ENCODE measurements around the gene PUS1. TPM values are rescaled to one million over a fixed set of nuclear protein-coding genes. Genes with fewer than 3 reads are reported as not detected.
A peak's percentile ranks its signal among the peaks of the same experiment; 100 is the strongest.

PUS1 gene
- total RNA-seq, 2 experiments from 2014 or later = 116 to 118 TPM

GRCh38 chr12:131919051-131919347 is 10.1 kb upstream of the PUS1 start:
- Mint-ChIP-seq H3K36me3 (no peaks in the 10 kb centered on the region), H3K27me3 (no peaks in the 10 kb centered on the region), H3K4me3 (no peak overlapping the region), H3K4me1 (no peaks in the 10 kb centered on the region), H3K27ac (no peak overlapping the region), H3K9me3 (no peaks in the 10 kb centered on the region)
- no peak for DNase-seq

- Mint-ChIP-seq H3K9me3 (no peaks in the 10 kb centered on the region), H3K4me1 (peaks cover 2% of the 10 kb centered on the region), H3K36me3 (no peaks in the 10 kb centered on the region), H3K27me3 (no peaks in the 10 kb centered on the region), H3K27ac (no peak overlapping the region), H3K4me3 (no peak overlapping the region)
- no peak for DNase-seq
Observed at GRCh38 chr12:131919366-131920156, 9.5 kb upstream of the PUS1 start.

DNA sequence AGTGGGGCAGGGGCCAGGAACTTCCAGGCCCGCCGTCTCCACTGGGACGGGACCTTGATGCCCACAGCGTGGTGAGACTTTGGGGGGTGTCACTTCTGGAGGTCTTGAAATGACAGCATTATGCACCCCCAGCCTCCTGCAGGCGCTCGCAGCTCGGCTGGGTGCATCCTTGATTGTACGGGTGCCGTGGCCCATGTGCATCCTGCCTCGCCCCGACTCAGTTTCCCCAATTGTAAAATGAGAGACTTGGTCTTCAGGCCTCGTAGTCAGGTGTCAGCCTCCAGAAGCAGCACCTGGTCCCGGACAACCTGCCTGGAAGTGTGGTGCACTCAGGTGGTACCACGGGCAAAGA is 8.9 kb upstream of the PUS1 start:
- Mint-ChIP-seq H3K4me1 (peaks cover 4% of the 10 kb centered on the region), H3K27ac (no peak overlapping the region), H3K9me3 (no peaks in the 10 kb centered on the region), H3K4me3 (no peak overlapping the region), H3K27me3 (no peaks in the 10 kb centered on the region), H3K36me3 (no peaks in the 10 kb centered on the region)
- DNase-seq = no peak

- no peak overlapping the region for H3K27ac Mint-ChIP-seq
- peaks cover 4% of the 10 kb centered on the region for H3K4me1 Mint-ChIP-seq
- no peaks in the 10 kb centered on the region for H3K9me3 Mint-ChIP-seq
- H3K4me3 Mint-ChIP-seq = no peak overlapping the region
- H3K27me3 Mint-ChIP-seq = no peaks in the 10 kb centered on the region
- no peaks in the 10 kb centered on the region for H3K36me3 Mint-ChIP-seq
- no peak for DNase-seq
Observed at GRCh38 chr12:131920902-131921840, 7.9 kb upstream of the PUS1 start.

DNA sequence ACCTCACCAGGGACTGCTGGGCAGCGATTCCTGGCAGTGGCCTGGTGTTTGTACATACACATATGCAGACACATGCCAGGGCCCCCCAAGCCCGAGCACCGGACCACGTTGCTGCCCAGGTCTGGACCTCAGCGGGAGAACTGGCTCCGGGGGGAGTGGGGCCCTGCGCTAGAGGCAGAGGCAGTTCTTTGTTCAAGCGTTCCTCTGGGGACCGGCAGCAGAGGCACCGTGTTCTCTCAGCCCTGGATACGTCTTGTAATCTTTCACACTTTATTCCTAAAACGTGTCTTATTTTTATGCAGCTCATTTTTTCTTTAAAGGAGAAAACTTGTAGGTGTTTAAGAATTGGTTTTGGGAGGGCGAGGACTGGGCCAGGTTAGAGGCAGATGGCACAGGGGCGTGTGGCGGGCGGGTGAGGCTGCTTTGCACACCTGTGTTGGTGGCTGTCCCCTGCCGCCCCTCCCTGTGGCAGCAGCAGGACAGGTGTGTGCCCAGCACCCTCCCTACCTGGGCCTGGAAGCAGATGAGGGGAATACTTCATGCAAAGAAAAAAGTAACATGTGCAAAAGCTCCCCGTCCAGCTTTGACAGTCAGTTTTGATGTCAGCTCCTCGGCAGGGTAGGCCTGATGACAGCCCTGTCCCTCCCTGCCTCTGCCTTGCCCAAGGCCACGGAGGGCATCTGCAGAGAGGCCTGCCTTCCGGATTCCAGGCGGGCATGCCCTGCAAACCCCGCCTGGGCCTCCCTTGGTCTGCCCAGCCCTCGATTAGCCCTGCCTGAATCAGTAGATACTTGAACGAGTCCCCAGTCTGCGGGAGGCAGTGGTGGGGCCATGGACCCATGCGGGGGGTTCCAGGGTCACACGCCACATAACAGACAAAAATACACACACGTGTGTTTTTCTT is 7.0 kb upstream of the PUS1 start:
- no peak overlapping the region for H3K27ac Mint-ChIP-seq
- H3K9me3 Mint-ChIP-seq = no peaks in the 10 kb centered on the region
- no peaks in the 10 kb centered on the region for H3K27me3 Mint-ChIP-seq
- H3K4me3 Mint-ChIP-seq = no peak overlapping the region
- no peak for DNase-seq
- peaks cover 4% of the 10 kb centered on the region for H3K4me1 Mint-ChIP-seq
- no peaks in the 10 kb centered on the region for H3K36me3 Mint-ChIP-seq

DNA sequence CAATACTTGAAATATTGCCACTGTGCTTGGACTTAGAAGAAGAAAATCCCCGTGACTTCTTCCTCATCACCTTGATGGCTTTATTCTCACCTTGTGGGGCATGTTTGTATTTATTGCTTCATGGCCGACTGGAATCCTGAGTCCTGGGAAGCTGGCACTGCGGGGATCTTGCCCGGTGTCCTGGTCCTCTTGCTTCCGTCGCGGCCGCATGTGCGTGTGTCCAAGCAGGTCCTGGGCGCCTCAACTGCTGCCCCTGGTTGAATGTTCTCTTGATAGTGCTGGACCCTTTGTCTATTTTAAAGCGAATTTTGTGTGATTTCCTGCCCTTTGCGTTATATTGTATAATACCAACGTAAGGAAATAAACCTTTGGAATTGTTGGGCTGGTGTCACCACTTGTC is 6.3 kb upstream of the PUS1 start:
- no peaks in the 10 kb centered on the region for H3K27me3 Mint-ChIP-seq
- no peak overlapping the region for H3K27ac Mint-ChIP-seq

GRCh38 chr12:131923260-131923659 is 5.8 kb upstream of the PUS1 start:
- no peak for DNase-seq
- Mint-ChIP-seq H3K4me3 (no peak overlapping the region), H3K9me3 (no peaks in the 10 kb centered on the region), H3K27me3 (no peaks in the 10 kb centered on the region), H3K4me1 (peaks cover 6% of the 10 kb centered on the region), H3K27ac (no peak overlapping the region), H3K36me3 (no peaks in the 10 kb centered on the region)

More for the DNA sequence above, 6.3 kb upstream of the PUS1 start:
- no peak overlapping the region for H3K4me3 Mint-ChIP-seq
- no peaks in the 10 kb centered on the region for H3K9me3 Mint-ChIP-seq
- no peak for DNase-seq
- no peaks in the 10 kb centered on the region for H3K36me3 Mint-ChIP-seq
- peaks cover 4% of the 10 kb centered on the region for H3K4me1 Mint-ChIP-seq

GRCh38 chr12:131927110-131928079 is 1.7 kb upstream of the PUS1 start:
- H3K27me3 Mint-ChIP-seq = no peaks in the 10 kb centered on the region
- H3K4me3 Mint-ChIP-seq = peak overlapping the region; percentile 97
- H3K27ac Mint-ChIP-seq = no peak overlapping the region
- peaks cover 22% of the 10 kb centered on the region for H3K36me3 Mint-ChIP-seq
- H3K9me3 Mint-ChIP-seq = no peaks in the 10 kb centered on the region
- DNase-seq = no peak
- peaks cover 14% of the 10 kb centered on the region for H3K4me1 Mint-ChIP-seq

DNA sequence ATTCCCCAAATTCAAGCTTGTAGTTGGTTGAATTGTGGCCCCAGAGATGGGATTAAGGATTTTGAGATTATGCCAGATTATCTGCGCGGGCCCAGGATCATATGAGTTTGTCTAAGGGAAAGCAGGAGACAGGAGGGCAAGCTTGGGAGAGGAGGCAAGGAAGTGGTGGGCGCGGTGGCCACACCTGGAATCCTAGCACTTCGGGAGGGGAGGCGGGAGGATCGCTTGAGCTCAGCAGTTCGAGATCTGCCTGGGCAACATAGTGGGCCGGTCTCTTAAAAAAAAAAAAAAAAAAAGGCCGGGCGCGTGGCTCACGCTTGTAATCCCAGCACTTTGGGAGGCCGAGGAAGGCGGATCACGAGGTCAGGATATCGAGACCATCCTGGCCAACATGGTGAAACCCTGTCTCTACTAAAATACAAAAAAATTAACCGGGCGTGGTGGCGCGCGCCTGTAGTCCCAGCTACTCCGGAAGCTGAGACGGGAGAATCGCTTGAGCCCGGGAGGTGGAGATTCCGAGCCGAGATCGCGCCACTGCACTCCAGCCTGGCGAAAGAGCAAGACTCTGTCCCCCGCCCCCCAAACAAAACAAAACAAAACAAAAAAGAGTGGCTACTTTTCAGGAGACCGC is 881 bp upstream of the PUS1 start:
- DNase-seq = no peak

DNA sequence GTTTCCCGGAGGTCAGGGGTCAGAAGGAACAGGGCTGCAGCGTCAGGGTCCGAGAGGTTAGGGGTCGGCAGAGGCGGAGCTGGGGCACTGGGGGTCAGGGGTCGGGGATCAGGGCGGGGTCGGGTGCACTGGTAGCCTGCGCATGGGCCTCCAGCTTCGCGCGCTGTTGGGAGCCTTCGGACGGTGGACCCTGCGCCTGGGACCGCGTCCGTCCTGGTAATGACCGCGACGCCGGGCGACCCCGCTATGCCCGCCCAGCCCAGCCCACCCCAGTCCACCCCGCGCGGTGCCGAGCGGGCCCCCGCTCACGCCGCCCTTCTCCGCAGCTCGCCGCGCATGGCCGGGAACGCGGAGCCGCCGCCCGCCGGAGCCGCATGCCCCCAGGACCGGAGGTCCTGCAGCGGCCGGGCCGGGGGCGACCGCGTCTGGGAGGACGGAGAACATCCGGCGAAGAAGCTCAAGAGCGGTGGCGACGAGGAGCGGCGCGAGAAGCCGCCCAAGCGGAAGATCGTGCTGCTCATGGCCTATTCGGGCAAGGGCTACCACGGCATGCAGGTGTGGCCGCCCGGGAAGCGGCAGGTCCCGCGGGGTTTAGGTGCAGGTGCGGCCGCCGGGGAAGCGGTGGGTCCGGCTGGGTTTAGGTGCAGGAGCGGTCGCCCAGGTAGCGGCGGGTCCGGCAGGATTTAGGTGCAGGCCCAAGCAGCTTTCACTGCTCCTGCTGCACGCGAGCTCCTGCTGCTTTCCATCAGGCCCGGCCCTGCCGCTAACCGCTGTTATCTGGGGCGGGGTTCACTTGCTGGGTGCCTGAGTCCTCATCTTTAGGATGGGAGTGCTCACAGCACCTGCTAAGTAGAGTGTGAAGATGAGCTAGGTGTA is 743 bp downstream of the PUS1 start:
- no peaks in the 10 kb centered on the region for H3K27me3 Mint-ChIP-seq
- peaks cover 37% of the 10 kb centered on the region for H3K36me3 Mint-ChIP-seq
- peak overlapping the region; percentile 97 for H3K4me3 Mint-ChIP-seq
- peaks cover 13% of the 10 kb centered on the region for H3K4me1 Mint-ChIP-seq
- H3K27ac Mint-ChIP-seq = peak overlapping the region; percentile 96
- peak; percentile 47 for DNase-seq
- H3K9me3 Mint-ChIP-seq = no peaks in the 10 kb centered on the region

More for the DNA sequence above, 881 bp upstream of the PUS1 start:
- Mint-ChIP-seq H3K4me1 (peaks cover 16% of the 10 kb centered on the region), H3K27ac (peak overlapping the region; percentile 84), H3K27me3 (no peaks in the 10 kb centered on the region), H3K36me3 (peaks cover 28% of the 10 kb centered on the region), H3K4me3 (peak overlapping the region; percentile 97), H3K9me3 (no peaks in the 10 kb centered on the region)

- H3K27ac Mint-ChIP-seq = peak overlapping the region; percentile 82
- peaks cover 13% of the 10 kb centered on the region for H3K4me1 Mint-ChIP-seq
- no peaks in the 10 kb centered on the region for H3K9me3 Mint-ChIP-seq
- H3K4me3 Mint-ChIP-seq = peak overlapping the region; percentile 97
- peaks cover 37% of the 10 kb centered on the region for H3K36me3 Mint-ChIP-seq
- no peaks in the 10 kb centered on the region for H3K27me3 Mint-ChIP-seq
- DNase-seq = no peak
Observed at GRCh38 chr12:131930510-131930909, 1.4 kb downstream of the PUS1 start.

- H3K36me3 Mint-ChIP-seq = peaks cover 50% of the 10 kb centered on the region
- no peaks in the 10 kb centered on the region for H3K9me3 Mint-ChIP-seq
- no peak overlapping the region for H3K27ac Mint-ChIP-seq
- peaks cover 10% of the 10 kb centered on the region for H3K4me1 Mint-ChIP-seq
- no peak overlapping the region for H3K4me3 Mint-ChIP-seq
- H3K27me3 Mint-ChIP-seq = no peaks in the 10 kb centered on the region
- no peak for DNase-seq
Observed at GRCh38 chr12:131933387-131933786, 4.3 kb downstream of the PUS1 start.

- H3K4me3 Mint-ChIP-seq = no peak overlapping the region
Observed at GRCh38 chr12:131934535-131934934, 5.5 kb downstream of the PUS1 start.

More at GRCh38 chr12:131934535-131934934, 5.5 kb downstream of the PUS1 start:
- no peak for DNase-seq
- Mint-ChIP-seq H3K27ac (no peak overlapping the region), H3K4me1 (peaks cover 10% of the 10 kb centered on the region), H3K36me3 (peaks cover 53% of the 10 kb centered on the region), H3K9me3 (no peaks in the 10 kb centered on the region), H3K27me3 (no peaks in the 10 kb centered on the region)
